MM.1S (cell line): ENCODE results near the gene ZMYM1.

Experiments
- EZH2phosphoT487 ChIP-seq: fragments of 300-600 bp; sonication (generic); IDR thresholded peaks from 2 replicates; pipeline ENCODE4 v1.6.1; 2018; ENCODE audit warnings: antibody characterized with exemption, low read length
- TF ChIP-seq, protein P1 (sequence below): fragments of 300-600 bp; sonication (generic); IDR thresholded peaks from 2 replicates; pipeline ENCODE4 v1.5.1; 2016; ENCODE audit warnings: antibody characterized with exemption, low read length, mixed read lengths

DNA sequence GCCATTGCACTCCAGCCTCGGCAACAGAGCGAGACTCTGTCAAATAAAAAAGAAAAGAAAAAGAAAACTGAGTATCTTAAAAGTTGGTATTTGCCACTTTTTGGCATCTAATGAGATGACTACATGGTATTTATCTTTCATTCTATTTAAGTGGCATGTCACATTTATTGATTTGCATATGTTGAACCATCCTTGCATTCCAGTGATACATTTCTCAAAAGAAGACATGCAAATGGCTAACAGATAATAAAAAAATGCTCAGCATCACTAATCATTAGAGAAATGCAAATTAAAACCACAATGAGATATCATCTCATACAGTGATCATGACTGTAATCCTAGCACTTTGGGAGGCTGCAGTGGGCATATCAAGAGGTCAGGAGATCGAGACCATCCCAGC, 85.7 kb downstream of the ZMYM1 start:
- TF ChIP-seq, protein P1, sequence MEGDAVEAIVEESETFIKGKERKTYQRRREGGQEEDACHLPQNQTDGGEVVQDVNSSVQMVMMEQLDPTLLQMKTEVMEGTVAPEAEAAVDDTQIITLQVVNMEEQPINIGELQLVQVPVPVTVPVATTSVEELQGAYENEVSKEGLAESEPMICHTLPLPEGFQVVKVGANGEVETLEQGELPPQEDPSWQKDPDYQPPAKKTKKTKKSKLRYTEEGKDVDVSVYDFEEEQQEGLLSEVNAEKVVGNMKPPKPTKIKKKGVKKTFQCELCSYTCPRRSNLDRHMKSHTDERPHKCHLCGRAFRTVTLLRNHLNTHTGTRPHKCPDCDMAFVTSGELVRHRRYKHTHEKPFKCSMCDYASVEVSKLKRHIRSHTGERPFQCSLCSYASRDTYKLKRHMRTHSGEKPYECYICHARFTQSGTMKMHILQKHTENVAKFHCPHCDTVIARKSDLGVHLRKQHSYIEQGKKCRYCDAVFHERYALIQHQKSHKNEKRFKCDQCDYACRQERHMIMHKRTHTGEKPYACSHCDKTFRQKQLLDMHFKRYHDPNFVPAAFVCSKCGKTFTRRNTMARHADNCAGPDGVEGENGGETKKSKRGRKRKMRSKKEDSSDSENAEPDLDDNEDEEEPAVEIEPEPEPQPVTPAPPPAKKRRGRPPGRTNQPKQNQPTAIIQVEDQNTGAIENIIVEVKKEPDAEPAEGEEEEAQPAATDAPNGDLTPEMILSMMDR = no peak
- TF ChIP-seq EZH2phosphoT487 = no peak
